ENCODE results near the gene KDM8. TPM values are rescaled to one million over a fixed set of nuclear protein-coding genes. Genes with fewer than 3 reads are reported as not detected.

The KDM8 gene
- total and polyA plus RNA-seq, 9 of the 15 experiments (the other 6 are each of a cell fraction or from before 2014, with no cell fraction given), result 0.61 to 9.1 (median 5.4) TPM

DNA sequence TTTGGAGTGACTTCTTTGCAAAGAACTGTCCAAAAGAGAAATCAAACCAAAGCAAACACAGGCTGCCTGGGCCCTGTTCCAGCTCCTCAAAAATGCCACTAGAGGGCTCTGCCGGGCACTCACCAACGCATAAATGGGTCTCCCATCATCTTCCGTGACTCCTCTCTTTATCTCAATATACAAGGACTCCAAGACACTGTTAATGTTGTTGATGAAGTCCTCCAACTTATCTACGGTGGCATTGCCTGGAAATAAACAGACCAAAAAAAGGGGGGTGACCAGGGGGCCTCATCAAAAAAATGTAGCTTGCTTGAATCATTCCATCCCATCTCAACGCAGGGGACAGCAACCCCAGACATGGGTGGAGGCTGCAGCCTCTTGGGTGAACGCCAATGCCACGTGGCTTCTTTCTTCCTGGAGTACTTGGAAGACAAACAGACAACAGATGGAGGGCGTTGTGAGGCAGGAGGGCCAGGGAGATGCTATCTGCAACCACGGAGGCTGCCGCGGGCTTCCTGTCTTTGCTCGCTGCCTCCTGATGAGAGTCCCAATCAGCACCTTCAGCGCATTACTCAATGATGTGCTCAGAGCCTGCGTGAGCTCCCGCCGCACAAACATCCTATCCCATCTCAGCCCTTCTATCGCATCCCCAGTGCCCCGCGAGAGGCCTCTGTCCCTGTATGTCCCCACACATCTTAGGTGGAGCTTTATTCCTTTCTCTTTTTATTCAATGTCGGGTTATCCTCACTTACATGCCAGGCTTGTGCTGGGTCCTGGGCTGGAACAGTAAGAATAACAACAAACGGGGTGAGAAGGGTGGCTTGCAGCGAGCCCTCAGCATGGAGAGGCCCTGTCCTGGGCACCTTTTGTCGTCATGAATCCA, 32.0 kb downstream of the KDM8 start (continued):
- no peak for TF ChIP-seq ZFP36 (IDR thresholded peaks at IDR 0.05; ENCODE audit: low read depth, low read length, partially characterized antibody)
- TF ChIP-seq ZZZ3 (IDR thresholded peaks at IDR 0.05), result no peak
- TF ChIP-seq, protein P1, sequence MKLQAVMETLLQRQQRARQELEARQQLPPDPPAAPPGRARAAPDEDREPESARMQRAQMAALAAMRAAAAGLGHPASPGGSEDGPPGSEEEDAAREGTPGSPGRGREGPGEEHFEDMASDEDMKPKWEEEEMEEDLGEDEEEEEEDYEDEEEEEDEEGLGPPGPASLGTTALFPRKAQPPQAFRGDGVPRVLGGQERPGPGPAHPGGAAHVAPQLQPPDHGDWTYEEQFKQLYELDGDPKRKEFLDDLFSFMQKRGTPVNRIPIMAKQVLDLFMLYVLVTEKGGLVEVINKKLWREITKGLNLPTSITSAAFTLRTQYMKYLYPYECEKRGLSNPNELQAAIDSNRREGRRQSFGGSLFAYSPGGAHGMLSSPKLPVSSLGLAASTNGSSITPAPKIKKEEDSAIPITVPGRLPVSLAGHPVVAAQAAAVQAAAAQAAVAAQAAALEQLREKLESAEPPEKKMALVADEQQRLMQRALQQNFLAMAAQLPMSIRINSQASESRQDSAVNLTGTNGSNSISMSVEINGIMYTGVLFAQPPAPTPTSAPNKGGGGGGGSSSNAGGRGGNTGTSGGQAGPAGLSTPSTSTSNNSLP (IDR thresholded peaks at IDR 0.05; ENCODE audit: borderline replicate concordance, low read depth, low read length), result no peak
- TF ChIP-seq, protein P2, sequence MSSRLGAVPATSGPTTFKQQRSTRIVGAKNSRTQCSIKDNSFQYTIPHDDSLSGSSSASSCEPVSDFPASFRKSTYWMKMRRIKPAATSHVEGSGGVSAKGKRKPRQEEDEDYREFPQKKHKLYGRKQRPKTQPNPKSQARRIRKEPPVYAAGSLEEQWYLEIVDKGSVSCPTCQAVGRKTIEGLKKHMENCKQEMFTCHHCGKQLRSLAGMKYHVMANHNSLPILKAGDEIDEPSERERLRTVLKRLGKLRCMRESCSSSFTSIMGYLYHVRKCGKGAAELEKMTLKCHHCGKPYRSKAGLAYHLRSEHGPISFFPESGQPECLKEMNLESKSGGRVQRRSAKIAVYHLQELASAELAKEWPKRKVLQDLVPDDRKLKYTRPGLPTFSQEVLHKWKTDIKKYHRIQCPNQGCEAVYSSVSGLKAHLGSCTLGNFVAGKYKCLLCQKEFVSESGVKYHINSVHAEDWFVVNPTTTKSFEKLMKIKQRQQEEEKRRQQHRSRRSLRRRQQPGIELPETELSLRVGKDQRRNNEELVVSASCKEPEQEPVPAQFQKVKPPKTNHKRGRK (tag; IDR thresholded peaks at IDR 0.05), result no peak
- TF ChIP-seq RBM17 (IDR thresholded peaks at IDR 0.05; ENCODE audit: borderline replicate concordance, low read depth, low read length), result no peak
- no peak for TF ChIP-seq HOXB6 (CRISPR knock-in tag; IDR thresholded peaks at IDR 0.05; ENCODE audit: borderline replicate concordance)
- no peak for TF ChIP-seq PHF20 (IDR thresholded peaks at IDR 0.05; ENCODE audit: partially characterized antibody)
- peak; percentile 48; the same call in 1 of the 2 replicates for TF ChIP-seq TCF3 (CRISPR knock-in tag; IDR thresholded peaks at IDR 0.05)
- no peak for TF ChIP-seq TFAM (CRISPR knock-in tag; conservative IDR thresholded peaks at IDR 0.05)
- TF ChIP-seq ZNF644 (tag; IDR thresholded peaks at IDR 0.05; ENCODE audit: low read depth), result 0 out of 2 replicates have a peak, but pooled peaks have one; percentile 71
- peak in 1 of 2 experiments; percentile 20; a peak in 1 of 4 replicates for TF ChIP-seq TBL1XR1 (IDR thresholded peaks at IDR 0.05; ENCODE audit: low read length in 2 of 2)
- TF ChIP-seq ZNF586 (CRISPR knock-in tag; conservative IDR thresholded peaks at IDR 0.05), result no peak
- TF ChIP-seq, protein P3, sequence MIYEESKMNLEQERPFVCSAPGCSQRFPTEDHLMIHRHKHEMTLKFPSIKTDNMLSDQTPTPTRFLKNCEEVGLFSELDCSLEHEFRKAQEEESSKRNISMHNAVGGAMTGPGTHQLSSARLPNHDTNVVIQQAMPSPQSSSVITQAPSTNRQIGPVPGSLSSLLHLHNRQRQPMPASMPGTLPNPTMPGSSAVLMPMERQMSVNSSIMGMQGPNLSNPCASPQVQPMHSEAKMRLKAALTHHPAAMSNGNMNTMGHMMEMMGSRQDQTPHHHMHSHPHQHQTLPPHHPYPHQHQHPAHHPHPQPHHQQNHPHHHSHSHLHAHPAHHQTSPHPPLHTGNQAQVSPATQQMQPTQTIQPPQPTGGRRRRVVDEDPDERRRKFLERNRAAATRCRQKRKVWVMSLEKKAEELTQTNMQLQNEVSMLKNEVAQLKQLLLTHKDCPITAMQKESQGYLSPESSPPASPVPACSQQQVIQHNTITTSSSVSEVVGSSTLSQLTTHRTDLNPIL (CRISPR knock-in tag; IDR thresholded peaks at IDR 0.05), result no peak
- no peak for TF ChIP-seq NR2C2 (CRISPR knock-in tag; IDR thresholded peaks at IDR 0.05)
- peak; percentile 49; the same call in 1 of the 2 replicates for TF ChIP-seq NR2C2 (tag; IDR thresholded peaks at IDR 0.05)
- TF ChIP-seq, protein P4, sequence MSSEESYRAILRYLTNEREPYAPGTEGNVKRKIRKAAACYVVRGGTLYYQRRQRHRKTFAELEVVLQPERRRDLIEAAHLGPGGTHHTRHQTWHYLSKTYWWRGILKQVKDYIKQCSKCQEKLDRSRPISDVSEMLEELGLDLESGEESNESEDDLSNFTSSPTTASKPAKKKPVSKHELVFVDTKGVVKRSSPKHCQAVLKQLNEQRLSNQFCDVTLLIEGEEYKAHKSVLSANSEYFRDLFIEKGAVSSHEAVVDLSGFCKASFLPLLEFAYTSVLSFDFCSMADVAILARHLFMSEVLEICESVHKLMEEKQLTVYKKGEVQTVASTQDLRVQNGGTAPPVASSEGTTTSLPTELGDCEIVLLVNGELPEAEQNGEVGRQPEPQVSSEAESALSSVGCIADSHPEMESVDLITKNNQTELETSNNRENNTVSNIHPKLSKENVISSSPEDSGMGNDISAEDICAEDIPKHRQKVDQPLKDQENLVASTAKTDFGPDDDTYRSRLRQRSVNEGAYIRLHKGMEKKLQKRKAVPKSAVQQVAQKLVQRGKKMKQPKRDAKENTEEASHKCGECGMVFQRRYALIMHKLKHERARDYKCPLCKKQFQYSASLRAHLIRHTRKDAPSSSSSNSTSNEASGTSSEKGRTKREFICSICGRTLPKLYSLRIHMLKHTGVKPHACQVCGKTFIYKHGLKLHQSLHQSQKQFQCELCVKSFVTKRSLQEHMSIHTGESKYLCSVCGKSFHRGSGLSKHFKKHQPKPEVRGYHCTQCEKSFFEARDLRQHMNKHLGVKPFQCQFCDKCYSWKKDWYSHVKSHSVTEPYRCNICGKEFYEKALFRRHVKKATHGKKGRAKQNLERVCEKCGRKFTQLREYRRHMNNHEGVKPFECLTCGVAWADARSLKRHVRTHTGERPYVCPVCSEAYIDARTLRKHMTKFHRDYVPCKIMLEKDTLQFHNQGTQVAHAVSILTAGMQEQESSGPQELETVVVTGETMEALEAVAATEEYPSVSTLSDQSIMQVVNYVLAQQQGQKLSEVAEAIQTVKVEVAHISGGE (CRISPR knock-in tag; IDR thresholded peaks at IDR 0.05), result no peak; a peak in 1 of 6 replicates
- TF ChIP-seq, protein P5, sequence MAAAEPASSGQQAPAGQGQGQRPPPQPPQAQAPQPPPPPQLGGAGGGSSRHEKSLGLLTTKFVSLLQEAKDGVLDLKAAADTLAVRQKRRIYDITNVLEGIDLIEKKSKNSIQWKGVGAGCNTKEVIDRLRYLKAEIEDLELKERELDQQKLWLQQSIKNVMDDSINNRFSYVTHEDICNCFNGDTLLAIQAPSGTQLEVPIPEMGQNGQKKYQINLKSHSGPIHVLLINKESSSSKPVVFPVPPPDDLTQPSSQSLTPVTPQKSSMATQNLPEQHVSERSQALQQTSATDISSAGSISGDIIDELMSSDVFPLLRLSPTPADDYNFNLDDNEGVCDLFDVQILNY (CRISPR knock-in tag; IDR thresholded peaks at IDR 0.05), result no peak

Measured in K562 (cell line).